NCI-H2171 (cell line): ENCODE data around the gene PRKAG2.
A peak's percentile ranks its signal among the peaks of the same experiment; 100 is the strongest.

Source experiments
- DNase-seq: peaks from one replicate; lab custom pipeline; 2025; lab: John Stamatoyannopoulos, UW

PRKAG2 gene

GRCh38 chr7:151709141-151710038 is 167.5 kb downstream of the PRKAG2 start:
- no peak for DNase-seq

- no peak for DNase-seq
Observed at GRCh38 chr7:151708610-151709009, 168.3 kb downstream of the PRKAG2 start.

GRCh38 chr7:151707757-151708156 is 169.2 kb downstream of the PRKAG2 start:
- DNase-seq: no peak

GRCh38 chr7:151707105-151707469 is 169.8 kb downstream of the PRKAG2 start:
- no peak for DNase-seq

GRCh38 chr7:151706277-151707104 is 170.4 kb downstream of the PRKAG2 start:
- no peak for DNase-seq

- no peak for DNase-seq
Observed at GRCh38 chr7:151705636-151706276, 171.2 kb downstream of the PRKAG2 start.

- DNase-seq: no peak
Observed at GRCh38 chr7:151704960-151705635, 171.8 kb downstream of the PRKAG2 start.

- no peak for DNase-seq
Observed at GRCh38 chr7:151704299-151704959, 172.5 kb downstream of the PRKAG2 start.

GRCh38 chr7:151702961-151703360 is 174.0 kb downstream of the PRKAG2 start:
- no peak for DNase-seq

GRCh38 chr7:151700586-151701165 is 176.2 kb downstream of the PRKAG2 start:
- DNase-seq: no peak

- DNase-seq: no peak
Observed at GRCh38 chr7:151699928-151700319, 177.0 kb downstream of the PRKAG2 start.

GRCh38 chr7:151699147-151699927 is 177.6 kb downstream of the PRKAG2 start:
- DNase-seq: no peak

GRCh38 chr7:151697942-151698341 is 179.0 kb downstream of the PRKAG2 start:
- DNase-seq: no peak

GRCh38 chr7:151697515-151697895 is 179.4 kb downstream of the PRKAG2 start:
- no peak for DNase-seq

GRCh38 chr7:151696721-151697514 is 180.0 kb downstream of the PRKAG2 start:
- peak; percentile 69 for DNase-seq

GRCh38 chr7:151695951-151696541 is 180.9 kb downstream of the PRKAG2 start:
- no peak for DNase-seq

GRCh38 chr7:151694828-151695580 is 181.9 kb downstream of the PRKAG2 start:
- DNase-seq: no peak

- no peak for DNase-seq
Observed at GRCh38 chr7:151694441-151694827, 182.5 kb downstream of the PRKAG2 start.
